ENCODE results near the gene ZNF3. TPM values are rescaled to one million over a fixed set of nuclear protein-coding genes. Genes with fewer than 3 reads are reported as not detected.

ZNF3 gene
- polyA plus RNA-seq, 3 donors = 7.1 to 13.4 (median 8.9) TPM

DNA sequence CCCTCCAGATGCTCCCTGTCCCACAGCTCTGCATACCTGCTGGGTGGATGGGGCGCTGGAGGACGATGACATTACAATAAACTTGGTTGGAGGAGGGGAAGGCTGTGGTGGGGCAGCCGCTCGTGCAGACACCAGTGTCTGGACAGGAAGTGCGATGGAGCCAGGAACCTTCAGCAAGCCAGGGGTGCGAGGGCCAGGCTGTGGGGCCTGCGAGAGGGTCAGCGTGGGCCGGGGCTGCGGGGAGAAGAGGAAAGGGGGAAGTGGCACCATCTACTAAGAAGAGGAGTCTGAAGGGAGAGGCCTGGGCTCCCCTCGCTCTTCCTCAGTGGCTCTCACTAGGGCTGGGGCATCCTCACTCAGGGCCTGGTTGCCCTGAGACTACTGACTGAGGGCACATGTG, 26.4 kb upstream of the ZNF3 start:
- H3K4me3 ChIP-seq (replicated peaks in 1 of 3; ENCODE audit: low read depth in 2 of 3, low read length in 3 of 3) = no peak overlapping the region
- no peaks in the 10 kb centered on the region for H3K79me2 ChIP-seq (ENCODE audit: insufficient read depth, low read length)
- H3K9ac ChIP-seq (ENCODE audit: insufficient read depth, low read length, poor library complexity, severe bottlenecking) = no peak overlapping the region
- H3K27ac Mint-ChIP-seq = peak overlapping the region in 2 of 7 donors; percentile 58 to 79
- peaks cover 5% of the 10 kb centered on the region for H3K4me1 Mint-ChIP-seq
- no peaks in the 10 kb centered on the region for H4K20me1 ChIP-seq (ENCODE audit: insufficient read depth, low read length)
- no peak overlapping the region for H3K27ac ChIP-seq (ENCODE audit: low read depth in 1 of 2, low read length in 2 of 2)
- TF ChIP-seq CTCF (IDR thresholded peaks at IDR 0.05) = no peak
- H3K27me3 ChIP-seq (ENCODE audit: control insufficient read depth in 2 of 2, insufficient read depth in 2 of 2, low read length in 2 of 2) = no peaks in the 10 kb centered on the region
- no peaks in the 10 kb centered on the region for H3K4me1 ChIP-seq (ENCODE audit: control insufficient read depth in 1 of 2, insufficient read depth in 2 of 2, low read length in 2 of 2)
- H3K9me3 ChIP-seq (replicated peaks in 1 of 2; ENCODE audit: control insufficient read depth in 1 of 2, insufficient read depth in 1 of 2, low read length in 2 of 2) = no peaks in the 10 kb centered on the region
- peaks cover 0 to 2% (median 0%) of the 10 kb centered on the region in 3 donors for H3K27me3 Mint-ChIP-seq (ENCODE audit: low read depth in 3 of 3)
- H3K4me3 Mint-ChIP-seq = no peak overlapping the region
- H3K36me3 Mint-ChIP-seq = peaks cover 60 to 98% of the 10 kb centered on the region in 2 donors
- 78% methylated on average over 8 of the region's 11 CpGs for WGBS (ENCODE audit: insufficient coverage)
- peaks cover 66 to 93% of the 10 kb centered on the region in 2 donors for H3K36me3 ChIP-seq (replicated peaks in 1 of 2; ENCODE audit: control insufficient read depth in 1 of 2, insufficient read depth in 2 of 2, low read length in 2 of 2)
- DNase-seq = no peak
- intact Hi-C loops (cut with micrococcal nuclease) = no loop called here
- H3K9me3 Mint-ChIP-seq = no peaks in the 10 kb centered on the region
- no peak overlapping the region for H3K4me2 ChIP-seq (replicated peaks; ENCODE audit: extremely low read depth, low read length, poor library complexity, severe bottlenecking)
- no peak overlapping the region for H2AFZ ChIP-seq (ENCODE audit: insufficient read depth, low read depth, low read length, poor library complexity, severe bottlenecking)

DNA sequence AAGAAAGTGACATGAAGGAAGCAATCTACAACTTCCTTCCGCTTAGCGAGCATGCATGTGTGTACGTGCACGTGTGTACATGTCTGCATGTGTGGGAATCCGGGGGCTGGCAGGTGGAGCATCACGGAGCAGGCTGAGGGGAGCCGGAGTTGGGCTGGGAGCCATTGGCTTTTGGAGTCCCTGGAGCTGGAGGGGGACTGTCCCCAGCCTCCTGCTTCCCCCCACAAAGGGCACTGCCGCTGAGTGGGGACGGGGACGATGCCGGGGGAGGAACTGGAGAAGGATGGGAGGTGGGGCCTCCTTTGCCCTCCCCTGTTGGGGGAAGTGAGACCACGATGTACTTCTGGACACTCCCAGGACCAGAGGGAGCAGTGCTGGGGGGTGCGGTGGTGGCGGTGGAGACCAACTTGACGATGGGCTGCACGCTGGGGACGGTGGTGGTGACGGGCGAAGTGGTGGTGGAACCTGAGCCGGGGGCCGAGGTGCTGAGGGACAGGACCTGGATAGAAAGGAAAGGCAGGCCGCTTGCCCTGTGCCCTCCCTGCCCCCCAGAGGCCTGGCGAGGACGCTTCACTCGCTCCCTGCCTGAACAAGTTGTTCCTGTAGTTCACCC, 25.7 kb upstream of the ZNF3 start:
- Histone ChIP-seq H3K79me2 (ENCODE audit: insufficient read depth, low read length) (peaks cover 6% of the 10 kb centered on the region), H3K27ac (ENCODE audit: low read depth in 1 of 2, low read length in 2 of 2) (no peak overlapping the region), H3K27me3 (ENCODE audit: control insufficient read depth in 2 of 2, insufficient read depth in 2 of 2, low read length in 2 of 2) (no peaks in the 10 kb centered on the region), H4K20me1 (ENCODE audit: insufficient read depth, low read length) (no peaks in the 10 kb centered on the region), H2AFZ (ENCODE audit: insufficient read depth, low read depth, low read length, poor library complexity, severe bottlenecking) (no peak overlapping the region), H3K36me3 (replicated peaks in 1 of 2; ENCODE audit: control insufficient read depth in 1 of 2, insufficient read depth in 2 of 2, low read length in 2 of 2) (peaks cover 61 to 87% of the 10 kb centered on the region in 2 donors), H3K4me2 (replicated peaks; ENCODE audit: extremely low read depth, low read length, poor library complexity, severe bottlenecking) (no peak overlapping the region), H3K4me3 (replicated peaks in 1 of 3; ENCODE audit: low read depth in 2 of 3, low read length in 3 of 3) (no peak overlapping the region), H3K4me1 (ENCODE audit: control insufficient read depth in 1 of 2, insufficient read depth in 2 of 2, low read length in 2 of 2) (peaks cover 5% of the 10 kb centered on the region in 2 donors), H3K9ac (ENCODE audit: insufficient read depth, low read length, poor library complexity, severe bottlenecking) (no peak overlapping the region), H3K9me3 (replicated peaks in 1 of 2; ENCODE audit: control insufficient read depth in 1 of 2, insufficient read depth in 1 of 2, low read length in 2 of 2) (no peaks in the 10 kb centered on the region)
- Mint-ChIP-seq H3K4me3 (no peak overlapping the region), H3K36me3 (peaks cover 56 to 91% of the 10 kb centered on the region in 2 donors), H3K9me3 (no peaks in the 10 kb centered on the region), H3K27me3 (ENCODE audit: low read depth in 3 of 3) (peaks cover 0 to 2% (median 0%) of the 10 kb centered on the region in 3 donors), H3K4me1 (peaks cover 9% of the 10 kb centered on the region), H3K27ac (peak overlapping the region in 2 of 7 donors; percentile 3 to 15)
- WGBS (ENCODE audit: insufficient coverage) = 86% methylated on average over 19 of the region's 25 CpGs
- no peak for DNase-seq
- no peak for TF ChIP-seq CTCF (IDR thresholded peaks at IDR 0.05)
- intact Hi-C loops (cut with micrococcal nuclease) = no loop called here

Measured in CD14-positive monocyte (primary cell).